Measurements from ENCODE around the gene RPL22L1. TPM values are rescaled to one million over a fixed set of nuclear protein-coding genes. Genes with fewer than 3 reads are reported as not detected.

The RPL22L1 gene
- total RNA-seq, 1 donor from 2014 or later, result 58.2 TPM

DNA sequence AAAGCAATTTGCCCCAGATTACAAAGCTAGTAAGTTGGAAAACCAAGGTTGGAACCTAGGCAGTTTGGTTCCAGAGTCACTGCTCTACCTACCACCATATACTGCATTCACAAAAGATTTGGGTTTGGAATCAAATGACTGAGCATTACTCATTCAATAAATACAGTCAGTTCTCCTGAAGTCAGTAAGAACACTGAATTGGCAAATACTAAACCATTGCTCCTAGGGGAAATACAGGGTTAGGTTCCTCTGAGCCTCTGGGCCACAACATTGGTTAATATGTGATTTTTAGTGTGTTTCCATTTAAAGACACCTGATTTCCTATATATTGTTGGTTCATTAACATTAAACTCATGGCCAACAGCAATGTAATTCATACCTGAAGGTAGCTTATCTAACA is 40.5 kb upstream of the RPL22L1 start:
- peaks cover 24% of the 10 kb centered on the region for H3K9me3 Mint-ChIP-seq (ENCODE audit: low read depth)
- no peak for DNase-seq (ENCODE audit: low spot score)
- no peak overlapping the region for H3K4me3 Mint-ChIP-seq (ENCODE audit: unreplicated experiment)
- no peaks in the 10 kb centered on the region for H3K36me3 Mint-ChIP-seq (ENCODE audit: low read depth)
- H3K4me1 Mint-ChIP-seq (ENCODE audit: low read depth), result peaks cover 25% of the 10 kb centered on the region
- no peak overlapping the region for H3K27ac Mint-ChIP-seq (ENCODE audit: unreplicated experiment)
- H3K27me3 Mint-ChIP-seq (ENCODE audit: low read depth), result peaks cover 1% of the 10 kb centered on the region
- no peak for TF ChIP-seq CTCF (IDR thresholded peaks at IDR 0.05)

DNA sequence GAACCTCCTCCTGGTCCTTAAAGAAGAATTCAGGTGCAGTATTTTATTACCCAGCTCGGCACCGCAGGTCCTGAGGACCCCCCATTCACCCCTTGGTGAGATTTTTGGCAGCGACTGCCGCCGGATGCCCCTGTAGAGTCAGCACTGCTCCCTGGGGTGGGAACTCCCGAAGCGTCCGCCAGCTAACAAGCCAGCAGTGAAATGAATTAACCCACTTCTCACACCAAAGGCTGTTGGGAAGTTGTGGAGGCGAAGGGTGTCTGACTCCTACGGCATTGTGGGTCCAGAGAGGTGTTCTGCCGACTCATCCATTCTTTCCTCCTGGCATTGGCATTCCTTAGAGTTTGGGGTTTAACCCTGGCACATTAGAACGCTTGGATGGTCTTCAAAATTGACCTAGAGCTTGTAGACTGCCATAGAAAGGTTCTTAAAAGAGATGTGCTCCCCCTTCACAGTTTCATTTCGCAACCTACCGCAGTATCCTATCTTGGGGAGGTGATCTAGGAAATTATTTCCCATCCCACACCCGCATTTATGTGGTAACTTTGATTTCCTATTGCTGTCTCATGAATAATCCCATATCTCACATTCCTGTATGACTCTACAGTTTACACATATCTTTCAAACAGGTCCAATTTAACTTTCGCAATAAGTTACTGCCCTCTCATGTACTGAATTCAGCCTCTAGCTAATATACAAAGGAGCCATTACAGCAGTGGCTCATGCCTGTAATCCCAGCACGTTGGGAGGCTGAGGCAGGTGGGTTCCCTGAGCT is 39.3 kb upstream of the RPL22L1 start:
- no peaks in the 10 kb centered on the region for H3K36me3 Mint-ChIP-seq (ENCODE audit: low read depth)
- no peak for DNase-seq (ENCODE audit: low spot score)
- no peak overlapping the region for H3K27ac Mint-ChIP-seq (ENCODE audit: unreplicated experiment)
- H3K4me1 Mint-ChIP-seq (ENCODE audit: low read depth), result peaks cover 26% of the 10 kb centered on the region
- no peak for TF ChIP-seq CTCF (IDR thresholded peaks at IDR 0.05)
- H3K4me3 Mint-ChIP-seq (ENCODE audit: unreplicated experiment), result peak overlapping the region; percentile 98
- no peaks in the 10 kb centered on the region for H3K27me3 Mint-ChIP-seq (ENCODE audit: low read depth)
- peaks cover 24% of the 10 kb centered on the region for H3K9me3 Mint-ChIP-seq (ENCODE audit: low read depth)

DNA sequence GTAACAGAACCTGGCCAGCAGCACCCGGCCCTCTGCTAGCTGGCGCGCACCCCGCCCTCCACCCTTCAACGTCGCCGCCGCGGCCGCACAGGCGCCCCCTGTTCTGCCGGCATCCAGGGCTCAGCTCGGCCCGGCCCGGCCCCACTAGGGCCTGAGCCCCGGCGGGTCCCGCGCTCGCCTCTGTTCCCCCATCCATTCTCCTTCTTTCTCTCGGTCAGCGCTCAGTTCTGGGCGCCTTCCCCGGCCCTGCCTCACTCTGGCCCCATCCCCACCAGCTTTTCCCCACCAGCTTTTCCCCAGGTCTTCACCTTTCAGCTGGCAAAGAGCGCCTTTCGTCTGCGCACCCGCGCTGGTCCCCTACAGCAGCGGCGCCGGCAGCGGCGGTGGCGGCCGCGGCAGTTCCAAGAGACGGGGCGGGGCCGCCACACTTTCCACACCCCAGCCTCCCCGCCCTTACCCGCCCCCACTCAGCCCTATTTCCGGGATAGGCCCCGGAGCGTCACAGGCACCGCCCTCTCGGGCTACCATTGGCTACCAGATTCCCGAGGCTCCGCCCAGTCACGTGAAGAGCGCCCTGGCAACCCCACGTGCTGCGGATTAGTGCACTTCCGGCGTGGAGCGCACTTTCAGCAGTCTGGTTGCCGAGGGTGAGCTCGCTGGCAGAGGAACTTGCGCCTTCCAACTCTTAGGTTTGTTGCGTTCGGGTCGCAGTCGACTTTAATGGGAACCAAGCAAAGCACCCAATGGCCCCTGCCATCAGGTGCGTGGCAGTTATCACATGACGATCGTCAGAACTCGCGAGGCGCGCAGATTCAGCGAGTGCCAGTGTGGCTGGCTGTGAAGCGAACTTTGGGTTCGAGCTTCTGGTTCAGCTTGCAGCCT is 38.5 kb upstream of the RPL22L1 start, which contains the start of gene EIF5A2:
TSS of gene EIF5A2 (minus strand) at position 403 of the 882 bp plus-strand sequence. CDS start 831 bp downstream, outside the sequence.
- Mint-ChIP-seq H3K27ac (ENCODE audit: unreplicated experiment) (peak within 1 kb of the TSS; percentile 95), H3K9me3 (ENCODE audit: low read depth) (peaks cover 24% of the 10 kb centered on the region), H3K4me3 (ENCODE audit: unreplicated experiment) (peak within 1 kb of the TSS; percentile 98), H3K27me3 (ENCODE audit: low read depth) (no peaks in the 10 kb centered on the region), H3K36me3 (ENCODE audit: low read depth) (no peaks in the 10 kb centered on the region), H3K4me1 (ENCODE audit: low read depth) (peaks cover 26% of the 10 kb centered on the region)
- peak; percentile 45 for TF ChIP-seq CTCF (IDR thresholded peaks at IDR 0.05)
- DNase-seq (ENCODE audit: low spot score), result peak; percentile 95

- TF ChIP-seq CTCF (IDR thresholded peaks at IDR 0.05), result no peak
- peaks cover 22% of the 10 kb centered on the region for H3K9me3 Mint-ChIP-seq (ENCODE audit: low read depth)
- peak overlapping the region; percentile 98 for H3K4me3 Mint-ChIP-seq (ENCODE audit: unreplicated experiment)
- H3K27ac Mint-ChIP-seq (ENCODE audit: unreplicated experiment), result peak overlapping the region; percentile 79
- H3K4me1 Mint-ChIP-seq (ENCODE audit: low read depth), result peaks cover 26% of the 10 kb centered on the region
- no peaks in the 10 kb centered on the region for H3K27me3 Mint-ChIP-seq (ENCODE audit: low read depth)
- no peak for DNase-seq (ENCODE audit: low spot score)
- peaks cover 1% of the 10 kb centered on the region for H3K36me3 Mint-ChIP-seq (ENCODE audit: low read depth)
These were observed 37.7 kb upstream of the RPL22L1 start for GRCh38 chr3:170907637-170908234.

- Mint-ChIP-seq H3K36me3 (ENCODE audit: low read depth) (peaks cover 3% of the 10 kb centered on the region), H3K4me3 (ENCODE audit: unreplicated experiment) (no peak overlapping the region)
- no peak for DNase-seq (ENCODE audit: low spot score)
These were observed 35.9 kb upstream of the RPL22L1 start for GRCh38 chr3:170905862-170906261.

More at GRCh38 chr3:170905862-170906261, 35.9 kb upstream of the RPL22L1 start:
- Mint-ChIP-seq H3K9me3 (ENCODE audit: low read depth) (peaks cover 15% of the 10 kb centered on the region), H3K27ac (ENCODE audit: unreplicated experiment) (no peak overlapping the region), H3K27me3 (ENCODE audit: low read depth) (no peaks in the 10 kb centered on the region), H3K4me1 (ENCODE audit: low read depth) (peaks cover 26% of the 10 kb centered on the region)
- no peak for TF ChIP-seq CTCF (IDR thresholded peaks at IDR 0.05)
